Stimulated activated CD4-positive, alpha-beta T cell treated with anti-CD3 and anti-CD28 coated beads, Interleukin-1b, Interleukin-23, amount 100 ng/mL, for 24 hours (primary cell): Measurements from ENCODE around the gene KPNA2.
A peak's percentile ranks its signal among the peaks of the same experiment; 100 is the strongest.
"Not testable (repeated sequence)": the region's sequence is repeated elsewhere in the genome, so short reads cannot be mapped to it uniquely, and the experiment has no call there.

ENCODE experiments used
- DNase-seq, 4 experiments: peaks; one replicate each; pipeline ENCODE4 v3.0.0-alpha.2; 2020; ENCODE audit warnings: low read depth in 4 of 4, low spot score in 1 of 4

Gene KPNA2

DNA sequence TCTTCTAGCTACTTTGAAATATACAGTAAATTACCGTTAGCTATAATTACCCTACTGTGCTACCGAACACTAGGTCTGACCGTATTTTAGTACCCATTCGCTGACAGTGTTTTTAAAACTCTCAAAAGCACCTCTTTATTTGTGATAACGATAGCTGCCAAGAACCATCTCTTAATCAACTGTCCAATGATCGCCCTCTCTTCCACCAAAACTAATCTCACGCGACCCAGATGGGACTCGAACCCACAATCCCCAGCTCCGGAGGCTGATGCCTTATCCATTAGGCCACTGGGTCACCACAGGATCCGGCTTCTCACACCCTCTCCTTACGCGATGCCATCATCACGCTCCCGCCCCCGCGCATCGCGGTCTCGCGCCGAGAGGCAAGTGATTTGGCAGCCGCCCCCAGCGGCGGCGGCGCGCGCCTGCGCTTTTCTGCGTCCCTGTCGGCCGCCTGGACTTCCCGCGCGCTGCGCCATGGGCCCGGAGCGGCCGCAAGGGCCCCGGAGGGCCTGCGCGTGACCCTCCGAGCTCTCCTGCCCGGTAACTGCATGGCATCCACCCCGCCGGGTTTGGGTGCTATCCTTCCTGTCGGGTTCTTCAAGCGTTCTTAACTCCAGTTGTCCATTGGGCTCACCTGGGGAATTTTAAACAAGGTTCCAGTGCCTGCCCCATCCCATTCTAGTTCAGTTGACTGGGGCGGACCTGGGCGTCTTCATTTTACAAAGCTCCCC, 15.7 kb upstream of the KPNA2 start:
- DNase-seq = peak; percentile 96 to 99 (median 98)

DNA sequence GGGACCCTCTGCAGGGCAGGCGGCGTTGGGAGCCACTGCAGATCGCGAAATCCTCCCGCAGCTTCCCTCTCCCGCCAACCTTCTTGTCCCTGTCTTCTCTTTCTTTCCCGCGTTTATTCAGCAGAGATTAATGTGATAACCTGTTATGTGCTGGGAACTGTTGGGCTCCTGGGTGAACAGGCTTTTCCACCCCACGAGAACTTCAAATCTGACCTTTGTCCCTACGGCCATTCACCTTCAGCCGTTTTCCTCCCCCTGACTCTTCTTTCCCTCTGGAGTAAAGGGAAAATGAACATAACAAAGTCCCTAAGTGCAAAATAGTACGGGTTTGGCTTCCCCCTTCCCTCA, 15.2 kb upstream of the KPNA2 start:
- no peak for DNase-seq

DNA sequence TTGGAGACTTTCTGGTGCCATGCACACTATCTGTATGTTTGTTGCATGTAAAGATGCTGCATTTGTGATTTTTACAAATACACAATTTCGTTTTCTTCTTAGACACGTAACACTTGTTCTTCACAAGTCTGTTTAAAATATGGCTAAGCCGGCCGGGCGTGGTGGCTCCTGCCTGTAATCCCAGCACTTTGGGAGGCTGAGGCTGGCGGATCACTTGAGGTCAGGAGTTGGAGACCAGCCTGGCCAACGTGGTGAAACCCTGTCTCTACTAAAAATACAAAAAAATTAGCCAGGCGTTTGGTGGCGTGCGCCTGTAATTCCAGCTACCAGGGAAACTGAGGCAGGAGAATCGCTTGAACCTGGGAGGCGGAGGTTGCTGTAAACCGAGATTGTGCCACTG, 14.7 kb upstream of the KPNA2 start:
- DNase-seq = not testable (repeated sequence)

DNA sequence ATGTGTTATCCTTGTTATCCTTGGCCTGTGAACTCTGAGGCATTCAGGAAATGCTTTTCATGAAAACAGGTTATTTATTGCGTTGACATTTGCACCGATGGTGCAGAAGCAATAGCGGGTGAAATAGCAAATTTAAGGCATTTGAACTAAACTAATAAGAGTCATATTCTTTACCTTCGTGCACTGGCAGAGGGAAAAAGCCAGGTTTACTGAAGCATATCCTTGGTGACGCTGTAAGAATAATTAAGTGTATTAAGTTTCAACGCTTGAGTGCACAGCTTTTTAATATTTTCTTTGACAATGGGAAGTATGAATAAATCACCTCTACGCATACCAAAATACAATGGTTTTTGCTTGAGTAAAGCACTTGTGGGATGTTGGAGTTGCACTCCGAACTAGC, 13.6 kb upstream of the KPNA2 start:
- DNase-seq = no peak

DNA sequence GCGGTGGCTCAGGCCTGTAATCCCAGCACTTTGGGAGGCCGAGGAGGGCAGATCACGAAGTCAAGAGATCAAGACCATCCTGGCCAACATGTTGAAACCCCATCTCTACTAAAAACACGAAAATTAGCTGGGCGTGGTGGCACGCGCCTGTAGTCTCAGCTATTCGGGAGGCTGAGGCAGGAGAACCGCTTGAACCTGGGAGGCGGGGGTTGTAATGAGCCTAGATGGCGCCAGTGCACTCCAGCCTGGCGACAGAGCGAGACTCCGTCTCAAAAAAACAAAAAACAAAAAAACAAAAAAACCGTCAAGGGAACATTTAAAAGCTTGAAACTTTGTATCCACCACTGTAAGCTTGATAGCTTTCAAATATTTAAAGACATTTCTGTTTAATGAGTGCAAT, 13.0 kb upstream of the KPNA2 start:
- not testable (repeated sequence) for DNase-seq

DNA sequence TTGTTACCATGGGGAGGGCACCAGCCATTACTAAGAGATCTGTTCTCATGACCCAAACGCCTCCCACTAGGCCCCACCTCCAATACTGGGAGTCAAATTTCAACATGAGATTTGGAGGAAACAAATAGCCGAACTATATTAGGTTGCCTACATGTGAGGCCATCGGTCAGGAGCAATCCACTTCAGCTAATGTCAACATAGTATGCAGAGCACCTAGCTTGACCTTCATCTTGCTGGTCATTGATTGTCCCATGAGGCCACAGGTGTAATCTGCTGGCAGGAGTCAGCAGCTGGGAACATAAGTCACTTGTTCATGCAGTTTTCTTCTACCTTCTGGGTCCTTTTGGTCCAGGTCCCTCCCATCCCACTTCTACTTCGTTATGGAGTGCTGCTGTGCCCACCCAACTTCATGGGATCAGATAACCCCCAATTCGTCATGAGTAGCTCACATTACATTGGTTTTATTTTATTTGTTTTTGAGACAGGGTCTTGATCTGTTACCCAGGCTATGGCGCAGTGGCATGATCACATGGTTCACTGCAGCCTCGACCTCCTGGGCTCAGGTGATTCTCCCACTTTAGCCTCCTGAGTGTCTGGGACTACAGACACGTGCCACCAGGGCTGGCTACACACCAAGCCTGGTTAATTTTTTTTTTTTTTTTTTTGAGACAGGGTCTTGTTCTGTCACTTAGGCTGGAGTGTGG, 5.9 kb upstream of the KPNA2 start:
- DNase-seq = no peak

DNA sequence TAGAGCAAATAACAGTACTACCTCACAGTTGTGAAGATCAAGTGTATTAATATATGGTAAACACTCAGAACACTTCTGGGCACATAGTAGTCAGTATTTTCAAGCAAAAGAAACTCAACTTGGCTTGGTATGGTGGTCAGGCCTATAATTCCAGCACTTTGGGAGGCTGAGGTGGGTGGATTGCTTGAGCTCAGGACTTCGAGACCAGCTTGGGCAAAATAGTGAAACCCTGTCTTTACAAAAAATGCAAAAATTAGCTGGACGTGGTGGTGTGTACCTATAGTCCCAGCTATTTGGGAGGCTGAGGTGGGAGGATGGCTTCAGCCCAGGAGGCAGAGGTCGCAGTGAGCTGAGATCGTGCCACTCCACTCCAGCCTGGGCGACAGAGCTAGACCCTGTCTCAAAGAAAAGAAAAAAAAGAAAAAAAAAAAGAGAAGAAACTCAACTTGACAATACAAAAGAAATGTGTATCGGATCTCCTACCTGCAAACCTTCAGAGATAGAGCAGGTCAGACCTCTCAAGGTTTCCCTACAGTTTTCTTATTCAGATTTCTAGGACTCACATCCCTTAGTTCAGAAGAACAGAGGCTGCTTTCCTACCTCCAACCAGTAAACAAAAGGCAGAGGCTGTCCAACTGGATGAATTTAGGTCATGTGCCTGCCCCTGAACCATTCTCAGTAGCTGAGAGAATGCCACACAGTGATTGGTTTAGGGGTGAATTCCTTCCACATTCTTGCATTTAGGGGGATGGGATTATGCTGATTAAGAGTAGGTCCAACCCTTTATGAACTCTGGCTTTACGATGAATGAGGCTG, 1.7 kb upstream of the KPNA2 start:
- no peak for DNase-seq

DNA sequence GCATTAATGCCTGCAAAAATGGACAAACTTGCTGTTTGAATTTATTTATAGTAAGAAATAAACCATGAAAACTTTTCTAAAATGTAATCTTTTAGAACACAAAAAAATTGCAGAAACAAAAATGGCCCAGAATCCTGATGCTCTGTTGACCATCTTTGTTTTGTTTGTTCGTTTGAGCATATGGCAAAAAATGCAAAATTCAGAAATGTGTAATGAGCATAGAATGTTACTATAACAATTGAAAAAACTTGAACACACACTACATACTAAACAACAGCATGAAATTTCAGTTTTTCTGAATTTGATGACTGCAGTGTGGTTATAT, 1.1 kb upstream of the KPNA2 start:
- DNase-seq = no peak

DNA sequence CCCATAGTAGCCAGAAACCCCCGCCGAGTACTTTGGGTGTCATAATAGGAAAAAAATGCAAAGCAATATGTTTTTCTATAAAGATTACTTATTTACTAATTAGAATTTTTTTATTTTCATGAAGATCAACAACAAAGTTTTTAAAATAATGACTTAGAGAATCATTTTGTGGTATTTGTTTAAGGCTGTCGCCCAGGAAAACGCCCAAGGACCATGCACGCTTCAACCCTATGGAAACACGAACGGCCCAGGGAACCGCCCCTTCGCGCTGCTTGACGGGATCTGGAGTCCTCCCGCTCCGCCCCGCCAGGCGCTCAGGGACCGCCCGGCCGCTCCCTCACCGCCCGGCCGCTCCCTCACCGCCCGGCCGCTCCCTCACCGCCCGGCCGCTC, 408 bp upstream of the KPNA2 start:
- peak; percentile 60 to 91 (median 86) for DNase-seq

DNA sequence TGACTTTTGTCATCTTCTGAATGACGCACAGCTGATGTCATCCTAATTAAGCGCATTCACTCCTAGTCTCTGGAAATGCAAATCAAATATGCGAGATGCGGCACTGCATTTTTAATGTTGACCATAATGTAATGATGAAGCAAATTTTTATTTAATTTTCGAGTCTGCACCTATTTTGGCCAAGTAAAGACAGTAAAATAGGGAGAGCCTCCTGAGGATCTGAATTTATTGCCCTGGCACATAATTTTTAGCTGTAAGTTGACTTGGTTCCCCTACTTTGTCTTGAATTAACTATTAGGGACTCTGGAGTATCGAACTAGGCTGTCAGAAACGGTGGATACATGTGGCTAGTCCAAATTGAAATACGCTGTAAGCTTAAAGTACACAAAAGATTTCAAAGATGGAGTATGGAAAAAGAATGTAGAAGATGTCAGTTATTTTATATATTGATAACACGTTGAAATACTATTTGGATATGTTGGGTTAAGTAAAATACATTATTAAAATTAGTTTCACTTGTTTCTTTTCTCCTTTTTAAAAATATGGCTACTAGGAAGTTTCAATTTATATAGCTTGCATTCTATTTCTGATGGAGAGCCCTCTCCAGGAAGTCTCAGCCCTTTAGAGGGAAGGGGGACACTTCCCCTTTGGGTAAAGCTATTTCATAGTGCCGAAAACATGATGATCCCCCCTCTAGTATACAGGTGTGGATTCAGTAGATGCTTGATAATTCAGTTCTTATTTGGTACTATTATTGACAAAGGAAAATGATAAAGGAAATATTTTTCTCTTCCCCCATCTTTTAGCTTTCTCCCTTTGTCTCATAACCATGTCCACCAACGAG, 991 bp downstream of the KPNA2 start:
- no peak for DNase-seq

DNA sequence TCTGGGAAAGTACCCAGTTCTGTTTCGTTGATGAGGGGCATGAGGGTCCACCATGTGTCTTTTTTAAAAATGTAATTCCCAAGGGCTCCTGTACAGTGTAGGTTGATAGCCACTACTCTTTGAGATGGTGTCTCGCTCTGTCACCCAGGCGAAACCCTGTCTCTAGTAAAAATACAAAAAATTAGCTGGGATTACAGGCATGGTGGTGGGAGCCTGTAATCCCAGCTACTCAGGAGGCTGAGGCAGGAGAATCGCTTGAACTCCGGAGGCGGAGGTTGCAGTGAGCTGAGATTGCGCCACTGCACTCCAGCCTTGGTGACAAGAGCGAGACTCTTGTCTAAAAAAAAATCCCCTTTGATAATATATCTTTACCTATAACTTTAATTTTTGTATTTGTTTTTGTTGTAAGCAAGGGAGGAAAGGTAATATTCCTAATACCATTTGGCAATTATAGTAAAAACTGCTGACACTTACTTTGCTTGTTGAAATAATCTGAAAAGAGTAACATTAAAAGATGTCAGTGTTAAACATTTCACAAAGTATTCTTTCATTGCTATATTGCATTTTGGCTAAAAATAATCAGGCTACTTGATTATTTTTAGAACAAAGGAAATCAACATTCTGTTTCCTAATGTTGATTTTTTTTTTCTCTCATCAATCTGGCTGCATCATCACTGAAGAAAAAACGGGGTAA, 11.8 kb downstream of the KPNA2 start:
- no peak for DNase-seq

DNA sequence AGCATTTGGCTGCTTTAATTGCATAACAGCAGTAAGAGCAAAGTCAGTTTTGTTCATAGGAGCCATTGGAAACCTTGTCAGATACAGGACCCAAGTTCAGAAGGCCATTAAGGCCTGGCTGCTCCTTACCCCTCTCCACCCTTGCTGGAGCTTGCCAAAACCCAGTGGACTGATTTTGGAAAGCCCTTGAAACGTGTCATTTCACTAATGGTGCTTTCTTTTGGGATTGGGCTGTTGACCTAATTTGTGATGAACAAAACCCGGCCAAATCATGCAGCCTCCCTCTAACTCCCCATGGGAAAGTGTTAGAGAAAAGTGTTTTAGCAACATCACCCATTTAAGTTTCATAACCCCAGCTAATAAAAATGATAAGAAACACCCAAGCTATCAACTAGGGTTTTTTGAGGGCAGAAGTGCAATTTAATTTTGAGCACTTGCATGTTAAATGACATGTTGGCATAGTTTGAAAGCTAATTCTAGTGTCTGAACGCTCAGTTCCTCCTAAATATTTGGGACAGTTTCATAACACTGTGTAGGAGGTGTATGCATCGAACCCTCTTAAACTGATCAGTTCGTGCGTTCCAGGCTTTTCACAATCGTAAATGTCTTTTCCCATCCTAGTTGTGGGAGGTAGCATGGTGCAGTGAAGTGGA, 12.5 kb downstream of the KPNA2 start:
- not testable (repeated sequence) for DNase-seq

DNA sequence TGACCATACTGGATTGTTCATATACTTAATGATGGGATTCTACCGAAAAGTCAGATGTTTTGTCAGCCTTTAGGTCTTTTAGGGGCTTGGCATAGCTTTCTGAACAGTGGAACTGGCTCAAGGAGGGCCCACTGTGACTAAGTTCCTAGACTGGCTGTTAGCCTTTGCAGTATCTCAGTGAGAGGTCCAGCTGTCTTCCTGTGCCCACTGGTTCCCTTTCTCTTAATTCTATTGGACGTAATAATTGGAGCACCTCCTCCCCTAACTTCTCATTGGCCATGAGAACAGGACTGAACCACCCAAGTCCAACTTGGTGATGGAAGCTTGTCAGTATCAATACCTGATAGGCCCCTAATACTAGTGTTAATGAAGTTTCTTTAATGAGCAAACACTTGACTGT, 13.5 kb downstream of the KPNA2 start:
- DNase-seq = no peak

DNA sequence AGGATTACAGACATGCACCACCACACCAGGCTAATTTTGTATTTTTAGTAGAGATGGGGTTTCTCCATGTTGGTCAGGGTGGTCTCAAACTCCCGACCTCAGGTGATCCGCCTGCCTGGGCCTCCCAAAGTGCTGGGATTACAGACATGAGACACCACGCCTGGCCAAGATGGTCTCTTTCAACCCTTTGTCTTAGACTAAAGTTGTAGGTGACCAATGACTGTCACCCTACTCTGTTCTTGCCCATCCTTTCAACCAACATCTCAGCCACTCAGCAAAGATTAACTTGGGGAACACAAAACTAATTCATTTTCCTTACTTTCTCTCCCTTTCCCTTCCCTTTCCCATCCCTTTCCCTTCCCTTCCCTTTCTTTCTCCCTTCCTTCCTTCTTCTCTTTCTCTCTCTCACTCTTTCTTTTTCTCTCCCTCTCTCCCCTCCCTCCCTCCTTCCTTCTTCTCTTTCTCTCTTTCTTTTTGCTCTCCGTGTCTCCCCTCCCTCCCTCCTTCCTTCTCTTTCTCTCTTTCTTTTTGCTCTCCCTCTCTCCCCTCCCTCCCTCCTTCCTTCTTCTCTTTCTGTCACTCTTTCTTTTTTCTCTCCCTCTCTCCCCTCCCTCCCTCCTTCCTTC, 14.4 kb downstream of the KPNA2 start:
- DNase-seq = not testable (repeated sequence)

DNA sequence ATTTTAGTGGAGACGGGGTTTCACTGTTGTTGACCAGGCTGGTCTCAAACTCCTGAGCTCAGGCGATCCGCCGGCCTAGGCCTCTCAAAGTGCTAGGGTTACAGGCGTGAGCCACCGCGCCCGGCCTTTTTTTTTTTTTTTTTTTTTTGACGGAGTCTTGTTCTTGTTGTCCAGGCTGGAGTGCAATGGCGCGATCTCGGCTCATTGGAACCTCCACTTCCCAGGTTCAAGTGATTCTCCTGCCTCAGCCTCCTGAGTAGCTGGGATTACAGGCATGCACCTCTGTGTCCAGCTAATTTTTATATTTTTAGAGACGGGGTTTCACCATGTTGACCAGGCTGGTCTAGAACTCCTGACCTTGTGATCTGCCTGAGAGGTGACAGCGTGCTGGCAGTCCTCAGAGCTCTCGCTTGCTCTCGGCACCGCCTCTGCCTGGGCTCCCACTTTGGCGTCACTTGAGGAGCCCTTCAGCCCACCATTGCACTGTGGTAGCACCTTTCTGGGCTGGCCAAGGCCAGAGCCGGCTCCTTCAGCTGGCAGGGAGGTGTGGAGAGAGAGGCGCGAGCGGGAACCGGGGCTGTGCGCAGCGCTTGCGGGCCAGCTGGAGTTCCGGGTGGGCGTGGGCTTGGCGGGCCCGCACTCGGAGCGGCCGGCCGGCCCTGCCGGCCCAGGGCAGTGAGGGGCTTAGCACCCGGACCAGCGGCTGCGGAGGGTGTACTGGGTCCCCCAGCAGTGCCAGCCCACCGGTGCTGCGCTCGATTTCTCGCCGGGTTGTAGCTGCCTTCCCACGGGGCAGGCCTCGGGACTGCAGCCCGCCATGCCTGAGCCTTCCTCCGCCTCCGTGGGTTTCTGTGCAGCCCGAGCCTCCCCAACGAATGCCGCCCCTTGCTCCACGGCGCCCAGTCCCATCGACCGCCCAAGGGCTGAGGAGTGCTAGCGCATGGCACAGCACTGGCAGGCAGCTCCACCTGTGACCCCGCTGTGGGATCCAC, 16.1 kb downstream of the KPNA2 start:
- not testable (repeated sequence) for DNase-seq

DNA sequence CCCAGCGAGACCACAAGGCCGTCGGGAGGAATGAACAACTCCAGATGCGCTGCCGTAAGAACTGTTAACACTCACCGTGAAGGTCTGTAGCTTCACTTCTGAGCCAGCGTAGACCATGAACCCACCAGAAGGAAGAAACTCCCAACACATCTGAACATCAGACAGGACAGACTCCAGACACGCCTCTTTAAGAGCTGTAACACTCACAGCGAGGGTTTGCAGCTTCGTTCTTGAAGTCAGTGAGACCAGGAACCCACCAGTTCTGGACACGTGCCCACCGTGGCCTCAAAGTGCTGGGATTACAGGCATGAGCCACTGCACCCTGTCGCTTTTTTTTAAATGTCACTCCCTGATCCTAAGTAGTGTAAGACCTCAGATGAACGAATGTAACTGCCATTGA, 17.3 kb downstream of the KPNA2 start:
- no peak for DNase-seq

DNA sequence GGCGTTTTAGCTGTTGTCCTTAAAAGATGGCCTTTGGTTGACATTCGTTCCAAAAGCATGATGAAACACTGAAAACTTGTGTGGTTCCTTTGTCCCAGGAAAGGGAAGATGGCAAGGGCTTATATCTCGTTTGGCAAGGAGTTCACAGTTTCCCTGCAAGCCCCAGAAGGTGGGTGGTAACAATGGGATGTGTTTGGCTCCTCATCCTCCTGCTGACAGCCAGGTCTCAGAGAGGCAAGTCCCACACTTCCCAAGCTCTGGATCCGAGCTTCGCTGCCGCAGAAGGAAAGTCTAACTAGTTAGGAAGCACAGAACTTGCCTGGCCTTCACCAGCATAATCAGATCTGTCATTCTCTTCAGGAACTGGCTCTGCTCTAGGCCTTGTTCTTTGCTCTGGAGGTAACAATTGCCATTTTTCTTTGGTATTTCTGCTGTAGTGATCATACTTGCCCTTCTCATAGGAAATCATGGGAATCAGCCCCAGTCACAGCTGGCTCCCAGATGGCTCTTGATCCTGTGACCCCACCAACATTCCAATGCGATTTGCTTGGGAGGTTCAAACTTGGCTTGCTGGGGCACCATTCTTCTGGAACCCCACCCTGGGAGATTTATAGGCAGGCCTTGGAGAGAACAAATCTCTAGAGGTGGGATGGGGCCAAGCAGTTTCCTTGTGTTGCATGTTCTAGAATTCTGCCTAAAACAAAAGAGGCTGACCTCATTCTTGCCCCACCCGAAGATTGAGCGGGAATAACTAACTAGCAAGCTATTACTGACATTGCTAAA, 17.9 kb downstream of the KPNA2 start:
- DNase-seq = no peak
